NOMO-1 (cell line): ENCODE results near the gene NFYB.
"Not testable (repeated sequence)": the region's sequence is repeated elsewhere in the genome, so short reads cannot be mapped to it uniquely, and the experiment has no call there.

Source experiments
- DNase-seq, 2 experiments: peaks; one replicate each; lab custom pipeline; 2025; ENCODE audit not compliant: unreplicated experiment in 2 of 2; lab: John Stamatoyannopoulos, UW

The NFYB gene

DNA sequence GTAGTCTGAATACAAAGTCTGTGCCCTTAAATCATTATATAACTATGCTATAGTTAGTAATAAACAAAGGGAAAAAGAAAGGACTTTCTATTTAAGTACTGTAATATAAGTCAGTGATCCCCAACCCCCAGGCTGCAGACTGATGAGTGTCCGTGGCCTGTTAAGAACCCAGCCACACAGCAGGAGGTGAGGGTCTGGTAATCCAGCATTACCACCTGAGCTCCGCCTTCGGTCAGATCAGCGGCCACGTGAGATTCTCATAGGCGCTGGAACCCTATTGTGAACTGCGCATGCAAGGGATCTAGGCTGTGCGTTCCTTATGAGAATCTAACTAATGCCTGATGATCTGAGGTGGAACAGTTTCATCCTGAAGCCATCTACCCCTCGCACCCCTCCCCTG is 15.7 kb downstream of the NFYB start:
- no peak for DNase-seq

DNA sequence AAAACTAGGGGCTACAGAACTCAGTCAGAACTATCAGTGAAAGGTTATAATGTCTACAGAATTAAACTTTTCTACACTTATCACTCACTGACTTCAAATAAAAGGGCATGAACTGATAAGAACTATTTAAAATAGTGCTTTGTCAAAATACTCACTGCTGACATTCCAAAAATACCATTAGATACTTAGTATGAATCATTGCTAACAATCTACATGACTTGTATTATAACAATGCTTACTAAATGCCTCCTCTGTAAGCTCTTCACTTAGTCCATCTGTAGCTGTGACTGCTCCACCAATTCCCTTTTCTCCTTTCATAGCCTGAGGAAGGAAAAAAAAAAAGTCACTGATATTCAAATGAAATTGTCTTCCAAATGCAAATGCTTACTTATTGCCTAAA is 17.0 kb downstream of the NFYB start:
- no peak for DNase-seq

DNA sequence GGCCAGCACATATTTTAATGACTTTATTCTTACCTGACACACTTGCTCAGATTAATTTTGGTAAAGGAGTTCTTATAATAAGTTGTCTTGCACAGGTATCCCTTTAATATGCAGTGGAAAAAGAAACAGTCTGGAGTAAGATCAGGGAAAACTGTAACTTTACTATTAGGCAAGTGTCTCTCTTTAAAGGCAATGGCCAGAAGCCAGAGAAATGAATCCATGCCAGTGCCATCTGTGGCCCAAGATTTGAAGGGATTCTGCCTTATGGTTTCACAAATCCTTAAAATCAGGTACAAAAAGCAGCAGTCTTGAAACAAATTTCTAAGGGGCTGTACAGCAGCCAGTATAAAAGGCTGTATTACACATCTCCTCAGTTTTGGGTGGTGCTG is 22.4 kb downstream of the NFYB start:
- DNase-seq = no peak

DNA sequence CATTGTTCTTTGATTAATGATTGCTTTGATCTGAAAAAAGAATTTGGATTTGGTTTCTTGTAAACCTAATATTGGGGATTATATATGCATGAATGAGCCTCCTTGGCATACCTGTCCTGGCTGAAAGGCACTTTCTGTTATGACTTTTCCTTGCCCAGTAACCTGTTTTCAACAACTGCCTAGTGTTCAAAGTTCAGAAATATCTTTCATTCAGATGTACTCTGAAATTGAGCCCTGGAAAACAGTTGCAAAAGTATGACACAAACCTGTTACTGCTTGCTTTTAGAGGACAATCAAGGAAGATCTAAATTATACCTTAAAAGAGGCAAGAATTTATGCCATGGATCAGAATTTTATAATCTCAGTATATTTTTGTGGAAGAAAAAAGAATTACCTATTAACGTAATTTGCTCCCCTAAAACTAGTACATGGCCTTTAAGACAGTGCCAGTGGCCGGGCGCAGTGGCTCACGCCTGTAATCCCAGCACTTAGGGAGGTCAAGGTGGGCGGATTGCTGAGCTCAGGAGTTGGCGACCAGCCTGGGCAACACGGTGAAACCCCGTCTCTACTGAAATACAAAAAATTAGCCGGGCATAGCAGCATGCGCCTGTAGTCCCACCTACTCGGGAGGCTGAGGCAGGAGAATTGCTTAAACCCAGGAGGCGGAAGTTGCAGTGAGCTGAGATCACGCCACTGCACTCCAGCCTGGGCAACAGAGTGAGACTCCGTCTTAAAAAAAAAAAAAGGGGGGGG is 23.0 kb downstream of the NFYB start:
- DNase-seq = not testable (repeated sequence)

GRCh38 chr12:104109446-104110271 is 28.4 kb downstream of the NFYB start:
- DNase-seq = no peak

DNA sequence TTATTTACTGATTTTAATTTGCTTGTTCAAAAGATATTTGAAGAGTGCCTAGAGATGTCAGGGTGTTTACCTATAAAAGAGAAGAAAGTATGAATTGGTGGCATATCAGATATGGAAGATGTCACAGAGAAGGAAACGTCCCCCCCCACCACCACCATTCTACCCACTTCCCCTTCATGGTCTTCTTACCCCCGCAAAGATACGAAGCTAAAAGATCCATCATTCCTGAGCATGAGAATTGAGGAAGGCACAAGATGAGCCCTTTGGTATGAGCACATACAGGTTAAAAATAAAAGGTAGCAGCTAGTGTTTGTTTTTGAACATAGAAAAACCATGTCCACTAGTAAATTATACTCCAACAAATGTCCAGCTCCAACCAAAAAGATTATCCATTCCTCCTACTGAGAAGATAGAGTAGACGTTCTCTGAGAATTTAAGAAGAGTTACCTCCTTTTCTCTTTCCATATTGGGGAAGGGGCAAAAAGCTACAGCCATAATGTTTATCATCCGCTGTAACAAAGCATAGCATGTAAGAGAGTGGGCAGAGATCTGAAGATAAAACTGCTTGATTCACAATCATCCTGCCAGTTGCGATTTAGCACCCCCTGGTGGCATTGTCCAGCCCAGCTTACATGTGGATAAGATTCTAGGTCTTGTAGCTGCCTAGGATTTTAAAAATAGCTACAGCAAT is 29.1 kb downstream of the NFYB start:
- peak; percentile 30 to 68 for DNase-seq

GRCh38 chr12:104106965-104107364 is 31.0 kb downstream of the NFYB start:
- peak in 1 of 2 experiments; percentile 8 for DNase-seq

DNA sequence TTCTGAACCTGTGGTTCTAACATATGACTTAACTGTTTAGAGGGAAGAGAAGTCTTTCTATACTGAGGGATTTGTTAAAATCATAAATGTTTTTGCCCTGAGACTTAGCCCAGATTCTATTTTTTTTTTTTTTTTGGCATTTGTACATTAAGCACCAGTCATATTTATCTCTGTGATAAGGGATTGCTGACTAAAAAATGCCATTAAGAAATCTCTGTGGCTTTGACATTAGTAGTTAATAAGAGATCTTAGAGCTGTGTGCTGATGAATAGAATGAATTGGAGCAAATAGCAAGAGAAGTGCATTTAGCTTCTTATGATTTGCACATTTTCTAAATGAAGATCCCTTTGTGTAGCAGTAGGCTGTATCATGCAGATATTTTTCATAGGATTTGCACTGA is 32.5 kb downstream of the NFYB start:
- DNase-seq = no peak

GRCh38 chr12:104097954-104098353 is 40.1 kb downstream of the NFYB start:
- no peak for DNase-seq

GRCh38 chr12:104095289-104095688 is 42.7 kb downstream of the NFYB start:
- no peak for DNase-seq

DNA sequence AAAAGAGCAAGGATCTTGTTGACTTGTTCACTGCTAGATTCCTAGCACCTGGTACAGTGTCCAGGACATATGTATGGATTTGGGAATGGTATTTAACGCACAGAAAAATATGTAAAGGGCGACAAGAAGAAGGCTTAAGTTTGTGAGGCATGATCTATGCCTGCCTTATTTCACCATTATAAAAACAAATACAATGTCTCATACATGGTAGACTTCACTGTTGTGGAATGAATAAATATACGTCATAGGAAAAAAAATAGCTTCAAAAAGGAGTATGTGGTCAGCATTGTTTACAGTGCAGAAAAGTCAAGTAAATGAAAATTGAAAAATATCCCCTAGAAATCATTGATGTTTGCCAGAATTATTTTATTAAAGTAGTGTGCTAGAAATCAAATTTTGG is 43.7 kb downstream of the NFYB start:
- DNase-seq = no peak

- DNase-seq = no peak
Observed at GRCh38 chr12:104091136-104091535, 46.9 kb downstream of the NFYB start.

- DNase-seq = no peak
Observed at GRCh38 chr12:104090685-104091084, 47.3 kb downstream of the NFYB start.

DNA sequence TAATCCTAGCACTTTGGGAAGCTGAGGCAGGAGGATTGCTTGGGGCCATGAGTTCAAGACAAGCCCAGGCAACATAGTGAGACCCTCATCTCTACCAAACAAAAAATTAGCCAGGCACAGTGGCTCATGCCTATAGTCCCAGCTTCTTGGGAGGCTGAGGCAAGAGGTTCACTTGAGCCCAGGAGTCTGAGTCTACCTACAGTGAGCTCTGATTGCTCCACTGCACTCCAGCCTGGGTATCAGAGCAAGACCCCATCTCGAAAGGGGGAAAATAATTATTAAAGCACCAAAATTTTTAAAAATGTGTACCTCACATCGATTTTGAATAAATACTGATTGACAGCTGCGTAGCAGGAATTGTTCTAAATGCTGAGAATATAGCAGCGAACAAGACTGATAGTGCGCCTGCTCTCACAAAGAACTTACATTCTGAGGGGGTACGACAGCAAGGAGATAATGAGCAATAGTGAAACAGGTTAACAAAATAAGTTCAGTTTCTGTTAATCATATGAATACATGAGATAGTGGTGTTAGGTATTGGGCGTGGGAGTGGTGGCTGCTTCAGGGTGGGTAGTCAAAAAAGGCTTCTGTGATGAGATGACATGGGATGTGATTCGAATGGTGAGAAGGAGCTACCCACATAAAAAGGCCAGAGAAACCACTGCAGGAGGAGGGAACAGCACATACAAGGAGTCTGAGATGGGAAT is 54.1 kb downstream of the NFYB start:
- DNase-seq = no peak

DNA sequence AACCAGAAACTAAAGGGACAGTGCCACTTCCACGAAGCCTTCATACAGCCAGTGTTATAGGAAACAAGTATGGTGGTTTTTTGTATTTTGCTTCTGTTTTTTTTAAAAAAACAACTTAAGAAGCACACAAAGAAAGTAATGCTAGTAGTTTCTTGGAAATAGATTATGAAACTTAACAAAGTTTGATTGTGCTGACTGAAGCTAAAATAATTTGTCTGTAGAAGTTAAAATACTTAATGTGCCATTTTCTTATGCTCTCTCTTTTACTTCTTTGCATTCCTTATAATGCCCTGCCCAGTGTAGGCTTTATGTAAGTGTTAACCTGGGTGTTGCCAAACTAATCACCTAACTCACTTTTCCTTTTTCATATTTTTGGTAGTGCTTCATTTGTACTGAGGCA is 57.2 kb downstream of the NFYB start:
- no peak for DNase-seq

- no peak for DNase-seq
Observed at GRCh38 chr12:104079024-104079423, 59.0 kb downstream of the NFYB start.

- DNase-seq = no peak
Observed at GRCh38 chr12:104073699-104074098, 64.3 kb downstream of the NFYB start.

GRCh38 chr12:104072099-104072498 is 65.9 kb downstream of the NFYB start:
- no peak for DNase-seq
